HUES6 (cell line): ENCODE results near the gene AQP12A.

Source experiments
- H3K27ac ChIP-seq: 2 replicates; pipeline ENCODE4 v1.7.0; 2013; ENCODE audit warnings: low read depth, mild to moderate bottlenecking, low read length, inconsistent platforms
- H3K27me3 ChIP-seq: 2 replicates; pipeline ENCODE4 v1.6.1; 2013; ENCODE audit warnings: low read length; ENCODE audit not compliant: control insufficient read depth, insufficient read depth
- H3K36me3 ChIP-seq: 2 replicates; pipeline ENCODE4 v1.6.1; 2013; ENCODE audit warnings: low read length; ENCODE audit not compliant: control insufficient read depth, insufficient read depth
- H3K4me1 ChIP-seq: 2 replicates; pipeline ENCODE4 v1.6.1; 2013; ENCODE audit warnings: low read length; ENCODE audit not compliant: control insufficient read depth, insufficient read depth
- H3K4me3 ChIP-seq: 2 replicates; pipeline ENCODE4 v1.5.1; 2013; ENCODE audit warnings: low read depth, low read length
- H3K9ac ChIP-seq: one replicate; pipeline ENCODE4 v1.6.1; 2013; ENCODE audit warnings: mild to moderate bottlenecking, low read length
- H3K9me3 ChIP-seq: 2 replicates; pipeline ENCODE4 v1.6.1; 2013; ENCODE audit warnings: low read depth, low read length; ENCODE audit not compliant: control insufficient read depth, insufficient read depth

AQP12A gene

GRCh38 chr2:240702640-240703011 lies 11.0 kb downstream of the AQP12A start:
- no peaks in the 10 kb centered on the region for H3K27me3 ChIP-seq
- no peak overlapping the region for H3K27ac ChIP-seq
- H3K4me3 ChIP-seq, result no peak overlapping the region
- peaks cover 5% of the 10 kb centered on the region; the same call in 1 of the 2 replicates for H3K4me1 ChIP-seq
- H3K9me3 ChIP-seq, result no peaks in the 10 kb centered on the region
- no peaks in the 10 kb centered on the region for H3K36me3 ChIP-seq
- H3K9ac ChIP-seq, result no peak overlapping the region

DNA sequence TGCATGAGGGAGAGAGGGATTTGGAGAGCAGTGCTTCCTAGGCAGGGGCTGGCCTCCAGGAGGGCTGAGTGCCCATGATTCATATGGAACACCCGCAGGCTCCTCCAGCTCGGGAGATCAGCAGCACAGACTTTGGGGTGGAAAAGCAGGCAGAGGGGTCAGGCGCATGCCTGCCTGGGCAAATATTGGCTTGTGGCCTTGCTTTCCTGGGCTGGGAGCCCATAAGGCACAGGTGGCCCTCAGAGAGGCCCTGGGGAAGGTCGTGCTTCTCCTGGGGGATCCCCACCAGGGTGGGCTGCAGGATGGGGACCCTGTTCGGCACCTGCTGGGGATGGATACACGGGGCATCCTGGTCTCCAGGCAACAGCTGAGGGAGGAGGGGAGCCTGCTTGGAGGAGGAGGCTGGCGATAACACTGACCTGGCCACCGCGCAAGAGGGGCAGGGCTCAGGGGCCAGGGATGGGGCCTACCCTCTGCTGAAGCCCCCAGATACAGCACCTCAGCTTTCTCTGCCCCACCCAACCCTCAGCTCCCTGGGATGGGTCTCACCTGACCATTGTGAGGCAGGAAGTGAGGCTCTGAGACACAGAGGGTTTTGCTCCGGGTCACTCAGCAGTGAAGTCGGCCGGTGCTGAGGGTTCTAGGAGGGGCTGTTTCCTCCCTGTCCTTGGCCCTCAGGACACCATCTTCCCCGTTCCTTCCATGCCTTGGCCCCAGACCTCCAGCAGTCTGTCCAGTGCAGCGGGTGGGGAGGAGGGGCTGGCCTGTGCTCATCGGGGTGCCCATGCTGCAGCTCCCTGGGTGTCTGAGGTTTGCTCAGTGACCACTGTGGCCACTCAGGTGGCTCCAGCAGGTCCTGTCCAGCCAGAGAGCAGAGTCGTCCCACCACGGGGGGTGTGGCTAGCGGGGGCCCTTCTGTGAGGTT lies 12.0 kb downstream of the AQP12A start:
- Histone ChIP-seq H3K4me1 (peaks cover 5% of the 10 kb centered on the region; the same call in 1 of the 2 replicates), H3K27me3 (no peaks in the 10 kb centered on the region), H3K36me3 (no peaks in the 10 kb centered on the region), H3K27ac (no peak overlapping the region), H3K4me3 (no peak overlapping the region), H3K9me3 (no peaks in the 10 kb centered on the region), H3K9ac (no peak overlapping the region)

- Histone ChIP-seq H3K9me3 (no peaks in the 10 kb centered on the region), H3K4me3 (no peak overlapping the region), H3K27ac (no peak overlapping the region), H3K9ac (no peak overlapping the region), H3K4me1 (peaks cover 5% of the 10 kb centered on the region; the same call in 1 of the 2 replicates), H3K27me3 (no peaks in the 10 kb centered on the region), H3K36me3 (no peaks in the 10 kb centered on the region)
These were observed 13.0 kb downstream of the AQP12A start for GRCh38 chr2:240704651-240705050.

DNA sequence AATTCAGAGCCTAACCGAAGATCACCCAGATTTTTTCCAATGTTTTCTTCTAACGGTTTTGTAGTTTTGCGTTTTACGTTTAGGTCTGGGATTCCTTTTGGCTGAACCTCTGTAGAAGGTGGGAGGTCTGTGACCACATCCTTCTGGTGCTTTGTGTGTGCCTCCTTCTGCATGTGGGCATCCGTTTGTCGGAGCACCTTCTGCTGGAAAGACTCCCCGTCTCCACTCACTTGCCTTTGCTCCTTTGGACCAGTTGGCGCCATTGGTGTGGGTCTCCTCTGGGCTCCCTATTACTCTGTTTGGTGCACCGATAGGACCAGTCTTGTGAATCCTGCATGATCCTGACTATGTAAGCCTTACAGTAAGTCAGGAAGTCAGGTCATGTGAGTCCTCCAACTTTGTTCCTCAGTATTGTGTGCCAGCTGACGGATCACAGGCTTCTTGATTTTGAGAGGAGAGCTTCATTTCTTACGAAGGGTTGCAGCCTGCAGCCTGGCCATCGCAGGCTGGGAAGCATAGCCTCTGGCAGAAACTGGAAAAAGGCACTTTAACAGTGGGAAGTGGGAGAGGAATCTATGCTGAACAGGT lies 13.6 kb downstream of the AQP12A start:
- Histone ChIP-seq H3K9ac (no peak overlapping the region), H3K9me3 (no peaks in the 10 kb centered on the region), H3K4me1 (peaks cover 5% of the 10 kb centered on the region; the same call in 1 of the 2 replicates), H3K4me3 (no peak overlapping the region), H3K36me3 (no peaks in the 10 kb centered on the region), H3K27me3 (no peaks in the 10 kb centered on the region), H3K27ac (no peak overlapping the region)

- H3K9ac ChIP-seq, result no peak overlapping the region
- no peak overlapping the region for H3K4me3 ChIP-seq
- H3K27me3 ChIP-seq, result no peaks in the 10 kb centered on the region
- no peaks in the 10 kb centered on the region for H3K9me3 ChIP-seq
- H3K4me1 ChIP-seq, result peaks cover 5% of the 10 kb centered on the region; the same call in 1 of the 2 replicates
- no peaks in the 10 kb centered on the region for H3K36me3 ChIP-seq
- no peak overlapping the region for H3K27ac ChIP-seq
These were observed 15.5 kb downstream of the AQP12A start for GRCh38 chr2:240707043-240707756.

GRCh38 chr2:240707821-240708220 lies 16.2 kb downstream of the AQP12A start:
- no peak overlapping the region for H3K9ac ChIP-seq
- peaks cover 5% of the 10 kb centered on the region; the same call in 1 of the 2 replicates for H3K4me1 ChIP-seq
- no peaks in the 10 kb centered on the region for H3K27me3 ChIP-seq
- no peak overlapping the region for H3K27ac ChIP-seq
- H3K4me3 ChIP-seq, result no peak overlapping the region
- no peaks in the 10 kb centered on the region for H3K36me3 ChIP-seq
- H3K9me3 ChIP-seq, result no peaks in the 10 kb centered on the region

GRCh38 chr2:240708457-240708856 lies 16.8 kb downstream of the AQP12A start:
- Histone ChIP-seq H3K4me1 (peaks cover 5% of the 10 kb centered on the region; the same call in 1 of the 2 replicates), H3K36me3 (no peaks in the 10 kb centered on the region), H3K9ac (no peak overlapping the region), H3K9me3 (no peaks in the 10 kb centered on the region), H3K27ac (no peak overlapping the region), H3K4me3 (no peak overlapping the region), H3K27me3 (no peaks in the 10 kb centered on the region)

DNA sequence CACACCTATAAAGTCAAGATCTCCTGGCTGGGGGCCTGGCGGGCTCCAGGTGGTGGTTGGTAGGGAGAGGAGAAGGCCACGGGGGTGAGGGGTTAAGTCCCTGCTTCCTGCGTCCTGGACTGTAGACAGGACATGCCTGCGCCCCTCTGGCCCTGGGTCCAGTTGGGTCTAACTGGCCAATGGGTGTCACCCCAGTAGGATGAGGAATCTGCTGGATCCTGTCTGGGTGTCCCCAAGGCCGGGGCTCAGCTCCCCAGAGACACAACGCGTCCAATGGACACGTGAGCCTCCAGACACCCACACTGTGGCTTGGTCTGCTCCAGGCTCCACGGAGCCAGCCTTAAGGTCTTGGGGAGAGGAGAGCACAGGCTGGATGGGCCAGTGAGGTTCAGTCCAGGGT lies 19.6 kb downstream of the AQP12A start:
- Histone ChIP-seq H3K36me3 (peaks cover 10% of the 10 kb centered on the region; the same call in 1 of the 2 replicates), H3K4me3 (no peak overlapping the region), H3K9me3 (no peaks in the 10 kb centered on the region), H3K4me1 (peaks cover 5% of the 10 kb centered on the region; the same call in 1 of the 2 replicates), H3K27ac (no peak overlapping the region), H3K27me3 (no peaks in the 10 kb centered on the region), H3K9ac (no peak overlapping the region)

- Histone ChIP-seq H3K4me3 (no peak overlapping the region), H3K9ac (no peak overlapping the region), H3K36me3 (peaks cover 14% of the 10 kb centered on the region; the same call in 1 of the 2 replicates), H3K4me1 (peaks cover 5% of the 10 kb centered on the region; the same call in 1 of the 2 replicates), H3K27ac (no peak overlapping the region), H3K27me3 (no peaks in the 10 kb centered on the region), H3K9me3 (no peaks in the 10 kb centered on the region)
These were observed 20.0 kb downstream of the AQP12A start for GRCh38 chr2:240711701-240712100.

DNA sequence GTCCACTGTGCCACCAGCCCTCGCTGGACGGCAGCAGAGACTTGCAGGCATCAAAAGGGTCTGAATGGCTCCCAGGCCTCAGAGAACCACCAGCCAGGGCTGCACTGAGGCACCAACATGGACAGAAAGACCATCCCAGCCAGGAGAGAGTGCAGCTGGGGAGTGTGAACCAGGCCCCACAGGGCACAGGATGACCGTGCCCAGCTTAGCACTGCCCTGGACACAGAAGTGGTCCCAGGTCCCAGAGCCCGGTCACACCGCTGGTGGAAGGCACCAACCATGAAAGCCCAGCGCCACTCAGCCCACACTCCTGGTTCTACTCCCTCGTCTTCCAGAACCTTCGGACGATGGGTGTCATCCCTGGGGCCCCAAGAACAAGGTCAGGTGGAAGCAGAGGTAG lies 20.5 kb downstream of the AQP12A start:
- Histone ChIP-seq H3K36me3 (peaks cover 17% of the 10 kb centered on the region), H3K9ac (no peak overlapping the region), H3K4me3 (no peak overlapping the region), H3K27me3 (no peaks in the 10 kb centered on the region), H3K27ac (no peak overlapping the region), H3K9me3 (no peaks in the 10 kb centered on the region), H3K4me1 (peaks cover 4% of the 10 kb centered on the region; the same call in 1 of the 2 replicates)
